Liver (tissue), 3 donors: ENCODE data around the gene IQSEC1.

Experiments
- EGR1 ChIP-seq, 2 donors: IDR thresholded peaks; 2 replicates each; pipeline ENCODE4 v1.6.1; 2016 to 2018; ENCODE audit warnings: antibody characterized with exemption in 2 of 2, low read depth in 2 of 2
- FOXA1 ChIP-seq: IDR thresholded peaks from 2 replicates; pipeline ENCODE4 v1.6.1; 2016; ENCODE audit warnings: antibody characterized with exemption
- SP1 ChIP-seq: IDR thresholded peaks from 2 replicates; pipeline ENCODE4 v1.6.1; 2018; ENCODE audit warnings: antibody characterized with exemption, mild to moderate bottlenecking
- YY1 ChIP-seq: IDR thresholded peaks from 2 replicates; pipeline ENCODE4 v1.6.1; 2016; ENCODE audit warnings: antibody characterized with exemption, mild to moderate bottlenecking
- TF ChIP-seq, protein P1 (sequence below): fragments of 150-350 bp; IDR thresholded peaks from 2 replicates; pipeline ENCODE4 v1.5.1; 2017; ENCODE audit warnings: improper control_type of control experiment, low read depth, low read length; ENCODE audit not compliant: missing input control
- TF ChIP-seq, protein P2 (sequence below): IDR thresholded peaks from 2 replicates; pipeline ENCODE4 v1.6.1; 2016; ENCODE audit warnings: antibody characterized with exemption, mild to moderate bottlenecking
- TF ChIP-seq, protein P3 (sequence below): IDR thresholded peaks from 2 replicates; pipeline ENCODE4 v1.6.1; 2016; ENCODE audit warnings: antibody characterized with exemption
- donor health status: healthy.
- donor health status: healthy.

DNA sequence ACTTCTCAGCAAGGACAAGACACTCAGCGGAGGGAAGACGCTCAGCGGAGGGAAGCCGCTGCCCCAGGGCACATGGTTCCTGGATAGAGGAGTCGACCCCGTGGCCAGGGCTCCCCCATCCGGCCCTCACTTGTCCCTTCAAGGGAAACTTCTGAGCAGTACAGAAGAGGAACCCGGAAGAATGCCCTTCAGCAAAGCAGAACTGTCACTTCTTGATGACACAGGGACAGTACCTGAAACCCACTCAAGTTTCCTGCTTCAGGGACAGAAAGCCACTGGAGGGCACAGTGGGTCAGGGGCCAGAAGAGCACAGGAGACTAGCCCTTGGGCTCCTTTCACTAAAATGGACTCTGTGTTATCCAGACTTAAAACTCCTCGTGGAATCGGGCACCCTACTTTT lies 134.1 kb downstream of the IQSEC1 start:
- TF ChIP-seq FOXA1 (no peak), YY1 (no peak), EGR1 (IDR thresholded peaks at IDR 0.05; ENCODE audit: low read depth in 2 of 2) (no peak), SP1 (no peak)
- TF ChIP-seq, protein P1, sequence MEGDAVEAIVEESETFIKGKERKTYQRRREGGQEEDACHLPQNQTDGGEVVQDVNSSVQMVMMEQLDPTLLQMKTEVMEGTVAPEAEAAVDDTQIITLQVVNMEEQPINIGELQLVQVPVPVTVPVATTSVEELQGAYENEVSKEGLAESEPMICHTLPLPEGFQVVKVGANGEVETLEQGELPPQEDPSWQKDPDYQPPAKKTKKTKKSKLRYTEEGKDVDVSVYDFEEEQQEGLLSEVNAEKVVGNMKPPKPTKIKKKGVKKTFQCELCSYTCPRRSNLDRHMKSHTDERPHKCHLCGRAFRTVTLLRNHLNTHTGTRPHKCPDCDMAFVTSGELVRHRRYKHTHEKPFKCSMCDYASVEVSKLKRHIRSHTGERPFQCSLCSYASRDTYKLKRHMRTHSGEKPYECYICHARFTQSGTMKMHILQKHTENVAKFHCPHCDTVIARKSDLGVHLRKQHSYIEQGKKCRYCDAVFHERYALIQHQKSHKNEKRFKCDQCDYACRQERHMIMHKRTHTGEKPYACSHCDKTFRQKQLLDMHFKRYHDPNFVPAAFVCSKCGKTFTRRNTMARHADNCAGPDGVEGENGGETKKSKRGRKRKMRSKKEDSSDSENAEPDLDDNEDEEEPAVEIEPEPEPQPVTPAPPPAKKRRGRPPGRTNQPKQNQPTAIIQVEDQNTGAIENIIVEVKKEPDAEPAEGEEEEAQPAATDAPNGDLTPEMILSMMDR, result no peak
- TF ChIP-seq, protein P2, sequence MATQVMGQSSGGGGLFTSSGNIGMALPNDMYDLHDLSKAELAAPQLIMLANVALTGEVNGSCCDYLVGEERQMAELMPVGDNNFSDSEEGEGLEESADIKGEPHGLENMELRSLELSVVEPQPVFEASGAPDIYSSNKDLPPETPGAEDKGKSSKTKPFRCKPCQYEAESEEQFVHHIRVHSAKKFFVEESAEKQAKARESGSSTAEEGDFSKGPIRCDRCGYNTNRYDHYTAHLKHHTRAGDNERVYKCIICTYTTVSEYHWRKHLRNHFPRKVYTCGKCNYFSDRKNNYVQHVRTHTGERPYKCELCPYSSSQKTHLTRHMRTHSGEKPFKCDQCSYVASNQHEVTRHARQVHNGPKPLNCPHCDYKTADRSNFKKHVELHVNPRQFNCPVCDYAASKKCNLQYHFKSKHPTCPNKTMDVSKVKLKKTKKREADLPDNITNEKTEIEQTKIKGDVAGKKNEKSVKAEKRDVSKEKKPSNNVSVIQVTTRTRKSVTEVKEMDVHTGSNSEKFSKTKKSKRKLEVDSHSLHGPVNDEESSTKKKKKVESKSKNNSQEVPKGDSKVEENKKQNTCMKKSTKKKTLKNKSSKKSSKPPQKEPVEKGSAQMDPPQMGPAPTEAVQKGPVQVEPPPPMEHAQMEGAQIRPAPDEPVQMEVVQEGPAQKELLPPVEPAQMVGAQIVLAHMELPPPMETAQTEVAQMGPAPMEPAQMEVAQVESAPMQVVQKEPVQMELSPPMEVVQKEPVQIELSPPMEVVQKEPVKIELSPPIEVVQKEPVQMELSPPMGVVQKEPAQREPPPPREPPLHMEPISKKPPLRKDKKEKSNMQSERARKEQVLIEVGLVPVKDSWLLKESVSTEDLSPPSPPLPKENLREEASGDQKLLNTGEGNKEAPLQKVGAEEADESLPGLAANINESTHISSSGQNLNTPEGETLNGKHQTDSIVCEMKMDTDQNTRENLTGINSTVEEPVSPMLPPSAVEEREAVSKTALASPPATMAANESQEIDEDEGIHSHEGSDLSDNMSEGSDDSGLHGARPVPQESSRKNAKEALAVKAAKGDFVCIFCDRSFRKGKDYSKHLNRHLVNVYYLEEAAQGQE, result no peak
- TF ChIP-seq, protein P3, sequence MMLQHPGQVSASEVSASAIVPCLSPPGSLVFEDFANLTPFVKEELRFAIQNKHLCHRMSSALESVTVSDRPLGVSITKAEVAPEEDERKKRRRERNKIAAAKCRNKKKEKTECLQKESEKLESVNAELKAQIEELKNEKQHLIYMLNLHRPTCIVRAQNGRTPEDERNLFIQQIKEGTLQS, result no peak
